Heart right ventricle (tissue), 16 donors: Measurements from ENCODE around the gene CASTOR2. TPM values are rescaled to one million over a fixed set of nuclear protein-coding genes. Genes with fewer than 3 reads are reported as not detected.

ENCODE experiments used
- ATAC-seq, 8 donors: fragments of 200-7000 bp; cut with Tn5 transposase; one replicate each; pipeline ENCODE4 v1.9.1; 2020; ENCODE audit warnings: mild to moderate bottlenecking in 8 of 8, moderate library complexity in 8 of 8, moderate number of reproducible peaks in 1 of 8
- DNase-seq, 2 donors: peaks; one replicate each; pipeline ENCODE4 v3.0.0-alpha.2; 2020
- H3K27ac ChIP-seq, 10 donors: fragments of 200-600 bp; sonication (generic) in 2 of 10; one replicate each; pipeline versions ENCODE4 v1.5.0 to v1.8.0; 2020 to 2022; ENCODE audit warnings: mild to moderate bottlenecking in 3 of 10
- H3K27me3 ChIP-seq, 7 donors: fragments of 200-600 bp; one replicate each; pipeline ENCODE4 v1.8.0; 2021 to 2022; ENCODE audit warnings: mild to moderate bottlenecking in 2 of 7
- H3K36me3 ChIP-seq, 9 donors: fragments of 200-600 bp; sonication (generic) in 1 of 9; one replicate each; pipeline versions ENCODE4 v1.5.0 to v1.8.0; 2020 to 2022; ENCODE audit warnings: mild to moderate bottlenecking in 2 of 9
- H3K4me1 ChIP-seq, 9 donors: fragments of 200-600 bp; sonication (generic) in 1 of 9; one replicate each; pipeline versions ENCODE4 v1.5.0 to v1.8.0; 2020 to 2022; ENCODE audit warnings: mild to moderate bottlenecking in 4 of 9
- H3K4me3 ChIP-seq, 10 donors: fragments of 200-600 bp; sonication (generic) in 2 of 10; one replicate each; pipeline versions ENCODE4 v1.5.0 to v1.8.0; 2020 to 2022; ENCODE audit warnings: mild to moderate bottlenecking in 7 of 10, moderate library complexity in 2 of 10
- H3K9me3 ChIP-seq, 11 donors: fragments of 200-600 bp in 10 of 11; sonication (generic) in 2 of 11; one replicate each; pipeline versions ENCODE4 v1.5.0 to v1.8.0; 2013 to 2022; ENCODE audit warnings: mild to moderate bottlenecking in 2 of 11, control low read depth in 1 of 11, moderate library complexity in 1 of 11
- WGBS, 2 donors: extraction: QIAGEN DNeasy Blood & Tissue Kit; methylation state at CpG; one replicate each; pipeline ENCODE4 v1.1.7; 2013; ENCODE audit warnings: inconsistent platforms in 1 of 2; 5-methylcytosine and 5-hydroxymethylcytosine counted together
- intact Hi-C, 10 donors: fragments of 100-400 bp; cut with DNase I; formaldehyde crosslinking; loops; one replicate each; pipeline versions ENCODE4 v1.11.1 to v1.14.2; 2022
- polyA plus RNA-seq, 2 donors: library from polyadenylated mRNA; stranded (reverse); fragments of 200-250 nt; gene quantifications; one replicate each; pipeline ENCODE4 v1.2.3, GENCODE V29; 2013
- total RNA-seq, 10 donors: library from RNA; stranded (reverse); fragmentation: NEBNext Ultra II Directional in 3 of 10; extraction: Animal tissue kit (Norgen Biotek cat#: 25700) in 3 of 10; gene quantifications; one replicate each; pipeline versions ENCODE4 v1.2.1 to v1.2.4, GENCODE V29; 2021 to 2023
- TF ChIP-seq, protein P1 (sequence below), 9 donors: fragments of 200-600 bp; sonication (generic) in 2 of 9; IDR thresholded peaks; one replicate each; pipeline versions ENCODE4 v1.5.0 to v1.8.0; 2021 to 2022; ENCODE audit warnings: antibody characterized with exemption in 9 of 9, mild to moderate bottlenecking in 5 of 9, moderate library complexity in 1 of 9
- donor health status: Arrhythmogenic right ventricular cardiomyopathy.
- donor health status: ischemic (EF 13 %, LVEDD 7.1; RV severe dilation, severe dysfunction).
- donor health status: healthy with polysubstance abuse.
- donor health status: DM: no; HTN: yes; CAD: no.
- donor health status: DM: no; HTN: no; CAD: no.
- donor health status: ischemic (EF 25% LVEDD 6.9; RV normal size, moderate dysfunction).
- donor health status: ischemic (EF 25% LVEDD 5.7; RV mildly dilated, moderate dysfunction).
- donor health status: healthy.
- donor health status: DM: yes; HTN: yes; CAD: no.
- donor health status: Ischemic cardiomyopathy.
- donor health status: ischemic (EF 35%, LVEDD 5.7; RV mildly dilated, moderate dysfunction).
- donor health status: nonischemic (EF 11% LVEDD 7.7; RV severe dilation, severe dysfunction).
- donor health status: DM: yes; HTN: yes; CAD: no.
- donor health status: PGD.
- donor health status: ischemic (EF 29% LVEDD 5.4; RV normal size, mild dysfunction).
- donor health status: nonischemic (EF 23%, LVEDD 6.1; RV moderate dilation, normal function).

The CASTOR2 gene
- total and polyA plus RNA-seq, 12 donors: 1.1 to 51.1 (median 22.9) TPM

DNA sequence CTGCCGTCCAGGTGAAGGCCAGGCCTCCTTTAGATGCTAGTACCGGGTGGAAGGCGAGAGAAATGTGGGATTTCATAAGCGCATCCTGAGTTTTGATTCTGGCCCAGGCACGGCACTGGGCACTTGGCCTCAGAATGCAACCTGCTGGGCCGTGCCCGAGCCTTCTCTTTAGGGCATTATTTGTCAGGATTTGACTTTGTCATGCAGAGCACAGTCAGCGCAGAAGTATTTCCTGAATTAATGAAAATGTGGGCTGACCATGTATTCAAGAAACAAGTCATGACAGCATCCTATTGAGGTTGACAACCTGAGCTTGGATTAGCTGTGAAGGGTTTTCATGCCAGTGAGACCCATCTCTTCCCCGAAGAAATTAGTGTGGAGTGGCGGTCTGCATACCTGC lies 74.7 kb downstream of the CASTOR2 start:
- ATAC-seq (no peak), DNase-seq (no peak)
- Histone ChIP-seq H3K27me3 (no peaks in the 10 kb centered on the region), H3K27ac (no peak overlapping the region), H3K9me3 (no peaks in the 10 kb centered on the region), H3K4me1 (no peaks in the 10 kb centered on the region), H3K36me3 (peaks cover 0 to 38% (median 15%) of the 10 kb centered on the region in 9 donors), H3K4me3 (no peak overlapping the region)
- 94 to 96% methylated on average over 10 of the region's 10 CpGs for WGBS, 2 donors
- intact Hi-C loops: no loop called here
- TF ChIP-seq, protein P1, sequence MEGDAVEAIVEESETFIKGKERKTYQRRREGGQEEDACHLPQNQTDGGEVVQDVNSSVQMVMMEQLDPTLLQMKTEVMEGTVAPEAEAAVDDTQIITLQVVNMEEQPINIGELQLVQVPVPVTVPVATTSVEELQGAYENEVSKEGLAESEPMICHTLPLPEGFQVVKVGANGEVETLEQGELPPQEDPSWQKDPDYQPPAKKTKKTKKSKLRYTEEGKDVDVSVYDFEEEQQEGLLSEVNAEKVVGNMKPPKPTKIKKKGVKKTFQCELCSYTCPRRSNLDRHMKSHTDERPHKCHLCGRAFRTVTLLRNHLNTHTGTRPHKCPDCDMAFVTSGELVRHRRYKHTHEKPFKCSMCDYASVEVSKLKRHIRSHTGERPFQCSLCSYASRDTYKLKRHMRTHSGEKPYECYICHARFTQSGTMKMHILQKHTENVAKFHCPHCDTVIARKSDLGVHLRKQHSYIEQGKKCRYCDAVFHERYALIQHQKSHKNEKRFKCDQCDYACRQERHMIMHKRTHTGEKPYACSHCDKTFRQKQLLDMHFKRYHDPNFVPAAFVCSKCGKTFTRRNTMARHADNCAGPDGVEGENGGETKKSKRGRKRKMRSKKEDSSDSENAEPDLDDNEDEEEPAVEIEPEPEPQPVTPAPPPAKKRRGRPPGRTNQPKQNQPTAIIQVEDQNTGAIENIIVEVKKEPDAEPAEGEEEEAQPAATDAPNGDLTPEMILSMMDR (IDR thresholded peaks at IDR 0.05): no peak

DNA sequence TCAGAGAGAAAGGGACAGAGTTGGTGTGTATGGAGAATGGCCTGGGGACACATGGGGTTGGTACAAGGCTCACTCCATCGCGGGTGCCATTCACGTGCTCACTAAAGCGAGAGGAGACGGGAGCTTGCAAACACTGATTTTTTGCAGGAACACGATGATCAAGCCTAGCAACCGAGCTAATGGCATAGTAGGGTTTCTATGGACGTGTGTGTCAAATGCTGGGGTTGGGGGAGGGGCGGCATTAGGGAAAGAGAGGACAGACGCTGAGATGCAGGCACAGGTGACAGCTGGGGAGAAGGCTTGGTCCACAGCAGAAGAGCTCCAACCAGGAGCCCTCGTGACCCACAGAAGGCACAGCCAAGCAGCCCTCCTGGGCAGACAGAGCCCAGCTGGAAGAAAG lies 75.2 kb downstream of the CASTOR2 start:
- Histone ChIP-seq H3K36me3 (peaks cover 0 to 41% (median 15%) of the 10 kb centered on the region in 9 donors), H3K27ac (no peak overlapping the region), H3K9me3 (no peaks in the 10 kb centered on the region), H3K4me3 (no peak overlapping the region), H3K4me1 (no peaks in the 10 kb centered on the region), H3K27me3 (no peaks in the 10 kb centered on the region)
- 74 to 88% methylated on average over 11 of the region's 11 CpGs for WGBS, 2 donors
- TF ChIP-seq, protein P1 (IDR thresholded peaks at IDR 0.05): no peak
- no peak for ATAC-seq
- intact Hi-C loops: loop anchor here in 2 of 10 donors (10.0 kb wide), 1 partner anchor 625 kb away; no protein-coding TSS in a partner anchor
- DNase-seq: no peak

DNA sequence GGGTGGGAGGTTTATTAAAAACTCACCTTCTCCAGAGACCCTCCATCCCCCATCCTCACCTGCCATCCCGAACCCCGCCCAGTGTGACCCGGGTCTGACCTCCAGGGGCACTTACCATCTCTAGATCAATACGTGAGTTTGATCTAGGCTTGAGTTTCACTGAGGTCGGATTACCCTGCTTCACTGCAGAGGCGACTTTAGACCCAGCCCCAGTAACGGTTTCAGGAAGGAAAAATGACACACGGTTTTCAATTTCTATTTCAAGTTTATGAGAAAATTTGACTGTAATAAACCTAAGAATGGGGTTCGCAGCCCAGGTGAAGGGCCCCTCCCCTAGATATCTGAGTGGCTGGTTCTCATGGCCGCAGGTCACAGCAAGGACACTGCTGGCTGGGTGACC lies 76.0 kb downstream of the CASTOR2 start:
- Histone ChIP-seq H3K27ac (no peak overlapping the region), H3K4me1 (no peaks in the 10 kb centered on the region), H3K27me3 (no peaks in the 10 kb centered on the region), H3K36me3 (peaks cover 0 to 49% (median 15%) of the 10 kb centered on the region in 9 donors), H3K4me3 (no peak overlapping the region), H3K9me3 (no peaks in the 10 kb centered on the region)
- no peak for ATAC-seq
- TF ChIP-seq, protein P1 (IDR thresholded peaks at IDR 0.05): no peak
- intact Hi-C loops: loop anchor here in 2 of 10 donors (10.0 kb wide), 1 partner anchor 626 kb away; no protein-coding TSS in a partner anchor
- DNase-seq: no peak
- 89 to 91% methylated on average over 10 of the region's 10 CpGs for WGBS, 2 donors

DNA sequence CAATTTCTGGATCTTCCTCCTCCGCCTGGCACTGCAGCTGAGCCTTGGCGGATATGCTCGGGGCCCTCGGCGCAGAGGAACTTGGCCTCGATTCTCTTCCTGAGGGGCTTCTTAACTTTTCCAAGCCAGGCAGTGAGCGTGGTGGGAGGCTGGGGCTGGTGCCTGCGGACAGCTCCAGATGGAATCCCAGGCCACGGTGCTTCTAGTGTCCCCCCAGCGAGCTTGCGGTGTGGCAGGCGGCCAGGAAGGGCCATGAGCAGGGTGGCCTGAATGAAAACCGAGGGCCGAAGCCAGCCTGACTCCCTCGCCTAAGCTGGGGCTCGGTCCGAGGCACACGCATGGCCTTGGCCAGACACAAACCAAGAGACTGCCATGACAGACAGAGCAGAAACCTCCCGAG lies 77.8 kb downstream of the CASTOR2 start:
- intact Hi-C loops: loop anchor here in 2 of 10 donors (10.0 kb wide), 1 partner anchor 627 kb away; no protein-coding TSS in a partner anchor
- ATAC-seq (no peak), DNase-seq (no peak)
- Histone ChIP-seq H3K36me3 (peaks cover 0 to 63% (median 18%) of the 10 kb centered on the region in 9 donors), H3K4me1 (peaks cover 0 to 11% (median 0%) of the 10 kb centered on the region in 9 donors), H3K27ac (no peak overlapping the region), H3K4me3 (no peak overlapping the region), H3K27me3 (no peaks in the 10 kb centered on the region), H3K9me3 (no peaks in the 10 kb centered on the region)
- TF ChIP-seq, protein P1 (IDR thresholded peaks at IDR 0.05): no peak
- WGBS, 2 donors: 86 to 89% methylated on average over 19 of the region's 19 CpGs
